Mucosa of stomach (tissue), 1 donor: ENCODE data around the gene PXDC1.

Source experiments
- H3K27me3 ChIP-seq: one replicate; pipeline ENCODE4 v1.7.0; 2013; ENCODE audit warnings: mild to moderate bottlenecking, low read length; ENCODE audit not compliant: control insufficient read depth, insufficient read depth
- H3K36me3 ChIP-seq: one replicate; pipeline ENCODE4 v1.7.0; 2013; ENCODE audit warnings: low read length; ENCODE audit not compliant: control insufficient read depth, insufficient read depth
- H3K4me1 ChIP-seq: one replicate; pipeline ENCODE4 v1.7.0; 2013; ENCODE audit warnings: mild to moderate bottlenecking, low read length; ENCODE audit not compliant: control insufficient read depth, insufficient read depth
- H3K4me3 ChIP-seq: one replicate; pipeline ENCODE4 v1.7.0; 2013; ENCODE audit warnings: low read length
- H3K9ac ChIP-seq: one replicate; pipeline ENCODE4 v1.7.0; 2013; ENCODE audit warnings: mild to moderate bottlenecking, low read length, moderate library complexity
- H3K9me3 ChIP-seq: one replicate; pipeline ENCODE4 v1.7.0; 2013; ENCODE audit warnings: mild to moderate bottlenecking, low read length, moderate library complexity; ENCODE audit not compliant: control insufficient read depth
- donor health status: Pancreatic carcinoma.

The PXDC1 gene

DNA sequence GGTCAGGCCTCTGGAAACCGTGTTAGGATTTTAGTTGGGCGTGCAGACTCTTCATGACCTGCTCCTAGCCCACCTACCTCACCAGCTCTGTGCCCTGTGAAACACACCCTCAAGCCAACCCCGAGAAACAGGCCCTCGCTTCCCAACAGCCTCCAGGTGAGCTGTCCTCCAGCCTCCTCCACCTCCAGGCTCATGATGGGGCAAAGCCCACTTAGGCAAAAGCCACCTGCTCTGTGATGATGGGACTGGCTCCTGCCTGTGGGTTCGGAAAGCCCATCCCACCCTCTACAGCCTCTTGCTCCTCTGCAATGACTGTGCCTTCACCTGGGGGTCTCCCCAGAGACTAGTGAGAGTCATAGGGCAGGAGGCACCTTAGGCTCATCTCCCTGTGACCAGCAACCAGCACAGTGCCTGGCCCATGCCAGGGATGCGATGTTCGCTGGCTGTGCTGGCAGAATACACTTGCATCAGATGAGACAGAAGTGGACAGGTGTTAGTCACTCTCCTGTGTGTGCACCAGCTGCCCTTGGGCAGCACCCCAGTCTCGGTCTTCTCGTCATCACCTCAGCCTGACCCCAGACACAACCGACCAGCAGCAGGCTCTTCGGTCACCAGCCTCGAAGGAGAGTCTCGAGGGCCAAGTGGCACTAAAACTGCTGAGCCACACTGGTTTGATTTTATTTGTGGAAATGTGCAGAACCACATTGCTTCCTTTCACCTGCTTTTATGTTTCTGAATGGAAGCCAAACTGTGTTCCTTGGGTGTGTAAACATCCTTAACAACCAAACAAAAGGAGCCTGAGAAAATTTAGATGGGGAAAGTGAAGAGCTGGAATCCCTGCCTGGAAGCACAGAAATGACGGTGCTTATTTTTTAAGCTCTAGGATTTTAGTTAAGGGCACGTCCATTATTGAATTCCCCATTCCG is 10.7 kb downstream of the PXDC1 start:
- Histone ChIP-seq H3K4me1 (peaks cover 39% of the 10 kb centered on the region), H3K4me3 (no peak overlapping the region), H3K9ac (no peak overlapping the region), H3K9me3 (no peaks in the 10 kb centered on the region), H3K36me3 (peaks cover 11% of the 10 kb centered on the region), H3K27me3 (no peaks in the 10 kb centered on the region)

DNA sequence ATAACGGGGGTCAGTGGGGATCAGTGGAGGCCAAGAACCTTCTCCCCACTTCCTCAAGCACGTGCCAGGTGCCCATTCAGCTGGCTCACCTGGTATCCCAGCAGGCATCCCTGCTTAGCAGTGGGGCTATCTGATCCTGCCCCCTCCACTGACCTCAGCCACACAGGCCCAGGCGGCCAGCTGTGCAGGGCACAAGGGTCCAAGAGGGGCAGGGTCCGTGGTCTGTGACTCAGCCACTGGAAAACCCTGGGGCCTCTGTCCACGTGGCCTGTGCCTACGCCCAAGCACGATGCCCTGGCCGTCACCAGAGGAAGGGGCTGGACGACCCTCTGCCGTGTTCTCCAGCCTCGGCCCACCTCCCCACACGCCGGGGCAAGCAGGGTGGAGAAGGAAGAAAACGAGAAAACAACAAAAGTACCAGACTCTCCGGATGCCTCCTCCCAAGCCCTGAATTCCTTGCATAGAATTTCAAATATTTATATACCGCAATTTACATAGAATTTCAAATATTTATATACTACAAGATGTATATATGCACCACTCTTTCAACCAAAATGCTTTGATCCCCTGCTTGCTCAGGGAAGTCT is 12.1 kb downstream of the PXDC1 start:
- Histone ChIP-seq H3K27me3 (no peaks in the 10 kb centered on the region), H3K36me3 (peaks cover 17% of the 10 kb centered on the region), H3K4me1 (peaks cover 39% of the 10 kb centered on the region), H3K9me3 (no peaks in the 10 kb centered on the region), H3K9ac (no peak overlapping the region), H3K4me3 (no peak overlapping the region)

DNA sequence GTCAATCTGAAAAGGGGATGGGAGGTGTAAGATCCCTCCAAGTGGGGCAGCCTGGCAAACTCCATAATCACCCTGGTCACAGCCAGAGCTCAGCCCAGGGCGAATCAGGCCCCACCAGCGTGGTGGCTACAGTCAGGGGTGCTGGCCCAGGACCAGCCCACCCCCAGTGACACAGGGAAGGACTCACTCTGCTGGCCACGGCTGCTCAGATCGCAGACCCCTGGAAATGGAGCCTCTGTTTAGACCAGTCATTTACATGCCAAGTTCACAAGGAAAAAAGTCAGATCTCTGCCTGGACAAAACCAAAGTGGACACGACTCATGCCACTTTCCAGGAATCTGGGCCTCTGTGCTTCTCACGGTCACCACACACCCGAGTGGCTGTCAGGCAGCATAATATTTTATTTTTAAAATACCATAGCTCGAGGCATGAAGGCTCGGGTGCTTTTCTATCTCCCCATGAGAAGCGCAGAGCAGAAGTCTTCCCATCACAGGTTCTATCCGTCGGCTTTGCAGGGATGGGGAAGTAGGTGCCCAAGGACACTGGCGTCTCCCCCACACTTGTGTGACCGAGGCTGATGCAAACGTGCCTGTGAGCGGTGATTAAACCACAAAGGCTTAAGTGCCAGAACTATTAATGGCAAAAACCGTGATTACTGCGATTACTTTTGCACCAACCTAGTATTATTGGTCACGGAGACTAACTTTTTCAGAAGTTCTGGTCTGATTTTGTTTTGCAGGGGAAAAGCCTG is 13.0 kb downstream of the PXDC1 start:
- no peaks in the 10 kb centered on the region for H3K27me3 ChIP-seq
- peaks cover 17% of the 10 kb centered on the region for H3K36me3 ChIP-seq
- H3K9ac ChIP-seq, result no peak overlapping the region
- no peak overlapping the region for H3K4me3 ChIP-seq
- H3K4me1 ChIP-seq, result peaks cover 33% of the 10 kb centered on the region
- no peaks in the 10 kb centered on the region for H3K9me3 ChIP-seq

DNA sequence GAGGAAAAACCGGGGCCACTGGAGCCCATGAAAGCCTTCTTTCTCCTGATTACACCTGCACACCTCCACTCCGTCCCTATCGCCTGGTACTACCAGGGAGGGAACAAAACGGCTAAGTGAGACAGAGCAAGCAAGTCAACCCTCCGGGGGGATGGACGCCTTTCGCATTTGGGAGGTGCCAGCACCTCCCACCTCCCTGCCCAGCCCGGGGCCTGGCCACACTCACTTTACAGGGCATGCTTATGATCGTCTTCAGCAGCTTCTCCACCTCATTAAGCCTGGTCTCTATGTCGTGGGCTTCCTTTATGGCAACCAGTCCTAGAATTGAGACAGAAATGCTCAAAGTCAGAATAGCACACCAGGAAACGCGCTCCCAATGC is 13.7 kb downstream of the PXDC1 start:
- peaks cover 17% of the 10 kb centered on the region for H3K36me3 ChIP-seq
- no peaks in the 10 kb centered on the region for H3K27me3 ChIP-seq
- no peaks in the 10 kb centered on the region for H3K9me3 ChIP-seq
- no peak overlapping the region for H3K9ac ChIP-seq
- no peak overlapping the region for H3K4me3 ChIP-seq
- peaks cover 26% of the 10 kb centered on the region for H3K4me1 ChIP-seq

DNA sequence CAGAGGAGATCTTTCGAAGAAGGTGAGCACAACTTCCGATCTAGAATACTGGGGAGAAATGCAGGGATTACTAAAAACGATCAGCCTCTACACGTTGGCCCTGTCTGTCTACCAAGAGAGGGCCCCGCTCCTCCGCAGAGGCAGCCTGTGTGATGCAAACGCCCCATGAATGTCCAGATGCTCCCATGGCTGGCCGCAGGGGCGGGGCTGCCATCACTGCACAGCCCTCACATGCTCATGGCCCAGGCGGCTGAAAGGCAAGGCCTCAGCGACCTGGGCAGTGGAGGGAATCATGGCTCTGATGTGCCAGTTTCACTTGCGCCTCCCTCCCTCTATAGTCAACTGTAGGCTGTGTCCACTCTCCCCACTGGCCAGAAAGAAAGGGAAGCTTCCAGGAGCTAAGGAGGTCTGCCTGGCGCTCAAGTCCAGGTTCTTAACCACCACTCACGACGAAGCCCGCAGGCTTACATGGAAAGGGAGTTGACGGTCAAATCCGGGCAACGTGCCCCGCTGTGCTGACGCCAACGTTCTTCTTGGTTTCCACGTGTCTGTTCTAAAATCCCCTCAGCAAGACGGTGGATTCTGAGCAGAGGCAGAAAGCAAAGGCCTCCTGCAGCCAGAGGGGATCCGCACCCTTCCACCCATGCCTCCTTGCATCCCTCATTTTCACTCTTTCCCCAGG is 14.2 kb downstream of the PXDC1 start:
- Histone ChIP-seq H3K9me3 (no peaks in the 10 kb centered on the region), H3K36me3 (peaks cover 17% of the 10 kb centered on the region), H3K4me1 (peaks cover 20% of the 10 kb centered on the region), H3K4me3 (no peak overlapping the region), H3K9ac (no peak overlapping the region), H3K27me3 (no peaks in the 10 kb centered on the region)

DNA sequence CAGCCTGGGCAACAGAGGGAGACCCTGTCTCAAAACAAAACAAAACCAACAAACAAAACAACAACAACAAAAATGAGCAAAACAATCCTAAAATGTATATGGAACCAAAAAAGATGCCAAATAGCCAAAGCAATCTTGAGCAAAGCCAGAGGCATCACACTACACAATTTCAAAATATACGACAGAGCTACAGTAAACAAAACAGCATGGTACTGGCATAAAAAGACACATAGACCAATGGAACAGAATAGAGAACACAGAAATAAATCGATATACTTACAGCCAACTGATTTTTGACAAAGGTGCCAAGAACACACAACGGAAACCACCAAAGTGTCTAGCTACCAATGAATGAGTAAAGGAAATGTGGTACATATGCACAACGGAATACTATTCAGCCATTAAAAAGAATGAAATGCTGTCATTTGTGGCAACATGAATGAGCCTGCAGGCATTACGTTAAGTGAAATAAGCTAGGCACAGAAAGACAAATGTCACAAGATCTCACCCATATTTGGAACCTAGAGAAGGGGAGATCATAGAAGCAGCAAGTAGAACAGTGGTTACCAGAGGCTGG is 16.4 kb downstream of the PXDC1 start:
- Histone ChIP-seq H3K27me3 (no peaks in the 10 kb centered on the region), H3K4me3 (no peak overlapping the region), H3K36me3 (peaks cover 17% of the 10 kb centered on the region), H3K9me3 (no peaks in the 10 kb centered on the region), H3K4me1 (peaks cover 2% of the 10 kb centered on the region), H3K9ac (no peak overlapping the region)

DNA sequence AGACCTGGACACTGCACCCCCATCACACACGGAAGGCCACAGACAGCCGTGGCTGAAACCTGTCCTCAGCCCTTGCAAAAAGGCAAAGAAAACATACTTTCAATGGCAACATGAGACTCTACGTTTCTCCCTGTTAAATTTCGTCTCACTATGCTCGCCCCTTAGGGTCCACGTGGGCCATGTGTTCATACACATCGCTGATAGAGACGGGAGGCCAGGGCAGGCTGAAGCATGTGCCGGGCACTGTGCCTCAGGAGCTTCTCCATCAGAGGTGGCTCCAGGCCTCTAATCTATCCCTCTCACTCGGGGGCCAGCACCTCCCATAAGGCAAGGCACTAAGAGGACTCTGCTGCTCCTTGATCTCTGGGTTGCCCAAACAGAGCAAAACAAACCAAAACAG is 17.5 kb downstream of the PXDC1 start:
- Histone ChIP-seq H3K9me3 (no peaks in the 10 kb centered on the region), H3K27me3 (no peaks in the 10 kb centered on the region), H3K36me3 (peaks cover 24% of the 10 kb centered on the region), H3K4me3 (no peak overlapping the region), H3K4me1 (no peaks in the 10 kb centered on the region), H3K9ac (no peak overlapping the region)

DNA sequence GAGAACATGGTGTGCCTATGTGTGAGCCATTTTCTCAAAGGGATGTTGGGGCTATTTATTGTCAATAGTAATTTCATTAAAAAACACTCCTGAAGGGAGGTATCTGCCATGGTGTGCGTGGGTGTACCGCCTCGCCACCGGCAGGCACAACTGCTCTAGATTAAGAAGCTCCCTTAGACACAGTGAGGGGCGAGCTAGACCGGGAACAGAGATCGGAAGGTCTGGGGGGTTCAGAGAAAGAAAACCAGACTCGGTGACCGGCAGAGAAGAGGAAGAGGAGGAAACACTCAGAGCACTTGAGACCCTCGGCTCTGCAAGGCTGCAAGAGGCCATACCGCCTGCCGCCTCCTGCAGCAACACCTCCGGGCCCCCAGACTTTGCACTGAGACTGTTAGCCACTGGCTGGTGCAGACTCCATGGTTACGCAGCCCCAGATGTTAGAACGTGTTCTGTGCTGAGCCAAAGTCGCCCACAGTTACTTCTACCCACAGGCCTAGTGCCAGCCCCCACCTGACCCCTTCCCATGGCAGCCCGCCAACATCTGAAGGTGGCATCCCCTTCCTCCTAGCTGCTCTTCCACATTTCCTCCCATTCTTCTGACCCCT is 18.1 kb downstream of the PXDC1 start:
- no peak overlapping the region for H3K4me3 ChIP-seq
- peaks cover 24% of the 10 kb centered on the region for H3K36me3 ChIP-seq
- H3K9ac ChIP-seq, result no peak overlapping the region

DNA sequence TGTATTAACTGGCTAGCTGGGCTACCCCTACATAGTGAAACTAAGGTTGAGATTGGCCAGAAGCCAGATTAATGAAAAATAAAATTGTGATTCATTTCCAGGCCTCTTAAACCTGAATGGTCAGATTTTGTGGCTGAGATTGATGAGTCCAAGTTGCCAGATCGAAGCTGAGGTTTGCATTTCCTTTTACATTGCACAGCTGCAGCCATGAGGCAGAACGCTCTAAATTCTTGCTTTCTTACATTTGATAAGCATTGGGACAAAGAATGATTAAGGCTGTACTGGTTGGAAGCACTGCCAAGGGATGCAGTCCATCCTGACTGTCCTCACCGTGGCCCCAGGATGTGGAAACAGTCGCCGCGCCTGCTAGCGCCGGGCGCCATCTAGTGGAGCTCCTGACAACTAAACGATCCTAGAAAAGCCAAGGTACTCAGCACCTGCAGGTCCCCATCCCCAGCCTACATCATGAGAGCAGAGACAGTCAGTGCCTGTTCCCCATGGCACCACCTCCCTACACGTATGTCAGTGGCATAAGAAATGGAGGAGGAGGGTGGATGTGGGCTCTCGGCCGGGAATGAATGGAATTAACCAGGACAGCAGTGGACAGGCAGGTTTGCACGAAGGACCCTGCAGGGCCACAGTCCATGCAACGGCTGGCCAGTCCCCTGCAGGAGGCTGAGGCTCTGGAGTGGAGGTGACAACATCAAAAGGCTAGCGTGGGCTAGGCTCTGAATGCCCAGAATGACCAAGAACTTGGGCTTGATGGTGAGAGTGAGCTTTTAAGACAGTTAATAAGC is 19.0 kb downstream of the PXDC1 start:
- Histone ChIP-seq H3K9me3 (no peaks in the 10 kb centered on the region), H3K4me1 (no peaks in the 10 kb centered on the region), H3K4me3 (no peak overlapping the region), H3K9ac (no peak overlapping the region), H3K36me3 (peaks cover 24% of the 10 kb centered on the region), H3K27me3 (no peaks in the 10 kb centered on the region)

More for the DNA sequence above, 18.1 kb downstream of the PXDC1 start:
- Histone ChIP-seq H3K27me3 (no peaks in the 10 kb centered on the region), H3K4me1 (no peaks in the 10 kb centered on the region), H3K9me3 (no peaks in the 10 kb centered on the region)

DNA sequence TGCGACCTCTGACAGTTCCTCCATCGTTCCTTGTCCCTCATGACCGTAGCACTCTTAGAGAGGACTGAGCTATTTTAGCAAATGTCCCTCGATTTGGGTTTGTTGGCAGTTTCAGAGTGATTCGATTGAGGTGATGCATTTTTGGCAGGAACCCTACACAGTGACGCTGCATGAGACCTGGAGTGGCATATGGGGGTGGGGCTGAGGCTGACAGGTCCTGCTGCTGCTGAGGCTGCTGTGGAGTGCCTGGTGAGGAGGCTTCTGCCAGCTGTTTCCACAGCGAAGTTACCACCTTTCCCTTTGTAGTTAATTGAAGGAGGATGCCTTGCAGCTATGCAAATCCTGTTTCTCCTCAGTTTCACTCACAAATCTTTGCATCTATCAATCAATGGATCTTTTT is 19.8 kb downstream of the PXDC1 start:
- peaks cover 30% of the 10 kb centered on the region for H3K36me3 ChIP-seq
- no peaks in the 10 kb centered on the region for H3K9me3 ChIP-seq
- no peak overlapping the region for H3K4me3 ChIP-seq
- no peak overlapping the region for H3K9ac ChIP-seq
- no peaks in the 10 kb centered on the region for H3K4me1 ChIP-seq
- H3K27me3 ChIP-seq, result no peaks in the 10 kb centered on the region
